Measurements from ENCODE around the gene SLU7.

The SLU7 gene

GRCh38 chr5:160442824-160443431 is 24.0 kb upstream of the SLU7 start:
- TF ChIP-seq REST (IDR thresholded peaks at IDR 0.05; ENCODE audit: insufficient read depth in 1 of 2, low read depth in 2 of 2, low read length in 2 of 2) (no peak), SIN3A (IDR thresholded peaks at IDR 0.05; ENCODE audit: borderline replicate concordance, insufficient read depth, low read length) (no peak), TAF1 (IDR thresholded peaks at IDR 0.05; ENCODE audit: borderline replicate concordance, insufficient read depth, low read length) (no peak), FOXP2 (optimal IDR thresholded peaks at IDR 0.05; ENCODE audit: borderline replicate concordance, extremely low read depth, extremely low read length, insufficient read depth) (no peak), POLR2AphosphoS5 (IDR thresholded peaks at IDR 0.05; ENCODE audit: low read depth, low read length) (no peak)

GRCh38 chr5:160441311-160441781 is 22.5 kb upstream of the SLU7 start:
- no peak for TF ChIP-seq FOXP2 (optimal IDR thresholded peaks at IDR 0.05; ENCODE audit: borderline replicate concordance, extremely low read depth, extremely low read length, insufficient read depth)
- no peak for TF ChIP-seq POLR2AphosphoS5 (IDR thresholded peaks at IDR 0.05; ENCODE audit: low read depth, low read length)
- no peak for TF ChIP-seq REST (IDR thresholded peaks at IDR 0.05; ENCODE audit: insufficient read depth in 1 of 2, low read depth in 2 of 2, low read length in 2 of 2)
- no peak for TF ChIP-seq TAF1 (IDR thresholded peaks at IDR 0.05; ENCODE audit: borderline replicate concordance, insufficient read depth, low read length)
- no peak for TF ChIP-seq SIN3A (IDR thresholded peaks at IDR 0.05; ENCODE audit: borderline replicate concordance, insufficient read depth, low read length)

GRCh38 chr5:160439205-160439600 is 20.3 kb upstream of the SLU7 start:
- no peak for TF ChIP-seq TAF1 (IDR thresholded peaks at IDR 0.05; ENCODE audit: borderline replicate concordance, insufficient read depth, low read length)
- TF ChIP-seq REST (IDR thresholded peaks at IDR 0.05; ENCODE audit: insufficient read depth in 1 of 2, low read depth in 2 of 2, low read length in 2 of 2): no peak
- no peak for TF ChIP-seq POLR2AphosphoS5 (IDR thresholded peaks at IDR 0.05; ENCODE audit: low read depth, low read length)
- no peak for TF ChIP-seq SIN3A (IDR thresholded peaks at IDR 0.05; ENCODE audit: borderline replicate concordance, insufficient read depth, low read length)
- TF ChIP-seq FOXP2 (optimal IDR thresholded peaks at IDR 0.05; ENCODE audit: borderline replicate concordance, extremely low read depth, extremely low read length, insufficient read depth): no peak

- TF ChIP-seq SIN3A (IDR thresholded peaks at IDR 0.05; ENCODE audit: borderline replicate concordance, insufficient read depth, low read length) (no peak), TAF1 (IDR thresholded peaks at IDR 0.05; ENCODE audit: borderline replicate concordance, insufficient read depth, low read length) (no peak), REST (IDR thresholded peaks at IDR 0.05; ENCODE audit: insufficient read depth in 1 of 2, low read depth in 2 of 2, low read length in 2 of 2) (no peak), POLR2AphosphoS5 (IDR thresholded peaks at IDR 0.05; ENCODE audit: low read depth, low read length) (no peak), FOXP2 (optimal IDR thresholded peaks at IDR 0.05; ENCODE audit: borderline replicate concordance, extremely low read depth, extremely low read length, insufficient read depth) (no peak)
Observed at GRCh38 chr5:160438316-160439204, 19.7 kb upstream of the SLU7 start.
